ENCODE results near the gene ARID1A. TPM values are rescaled to one million over a fixed set of nuclear protein-coding genes. Genes with fewer than 3 reads are reported as not detected.

Gene ARID1A
- total RNA-seq, 1 experiment from 2014 or later, result 120 TPM

- POLR2A ChIA-PET (ENCODE audit: low non-redundant PET), result no interaction called here
- intact Hi-C loops (cut with micrococcal nuclease; ENCODE audit: unreplicated experiment), result no loop called here
- peaks cover 29% of the 10 kb centered on the region for H3K4me1 ChIP-seq (ENCODE audit: insufficient read depth, low read length, poor library complexity, severe bottlenecking)
Observed at GRCh38 chr1:26689504-26689903, 6.3 kb upstream of the ARID1A start.

GRCh38 chr1:26690157-26690556 is 5.7 kb upstream of the ARID1A start:
- TF ChIP-seq CTCF (conservative IDR thresholded peaks at IDR 0.05; ENCODE audit: low read depth, low read length) (no peak), EZH2 (IDR thresholded peaks at IDR 0.05; ENCODE audit: borderline replicate concordance, low read depth, low read length, poor library complexity, severe bottlenecking) (no peak)
- no TSS peak for BruUV-seq (replicated peaks)
- peaks cover 36% of the 10 kb centered on the region for H3K4me1 ChIP-seq (ENCODE audit: insufficient read depth, low read length, poor library complexity, severe bottlenecking)
- no peaks in the 10 kb centered on the region for H3K36me3 ChIP-seq (ENCODE audit: insufficient read depth, low read length, poor library complexity, severe bottlenecking)
- peak; percentile 15 for DNase-seq (ENCODE audit: low spot score)
- CTCF ChIA-PET, result no interaction called here
- POLR2A ChIA-PET (ENCODE audit: low non-redundant PET), result no interaction called here
- no peak overlapping the region for H3K4me3 ChIP-seq (ENCODE audit: low read depth, low read length, poor library complexity, severe bottlenecking)
- H3K9me3 ChIP-seq (ENCODE audit: low read depth, low read length, poor library complexity, severe bottlenecking), result no peaks in the 10 kb centered on the region
- intact Hi-C loops (cut with micrococcal nuclease; ENCODE audit: unreplicated experiment), result no loop called here
- no peaks in the 10 kb centered on the region for H3K27me3 ChIP-seq (replicated peaks; ENCODE audit: insufficient read depth, low read depth, low read length, poor library complexity)
- no peak overlapping the region for H3K27ac ChIP-seq (ENCODE audit: low read depth, low read length, poor library complexity, severe bottlenecking)

More at GRCh38 chr1:26689504-26689903, 6.3 kb upstream of the ARID1A start:
- CTCF ChIA-PET, result no interaction called here
- no peaks in the 10 kb centered on the region for H3K27me3 ChIP-seq (replicated peaks; ENCODE audit: insufficient read depth, low read depth, low read length, poor library complexity)
- no peak for TF ChIP-seq EZH2 (IDR thresholded peaks at IDR 0.05; ENCODE audit: borderline replicate concordance, low read depth, low read length, poor library complexity, severe bottlenecking)
- TF ChIP-seq CTCF (conservative IDR thresholded peaks at IDR 0.05; ENCODE audit: low read depth, low read length), result no peak
- DNase-seq (ENCODE audit: low spot score), result no peak
- no TSS peak for BruUV-seq (replicated peaks)
- H3K9me3 ChIP-seq (ENCODE audit: low read depth, low read length, poor library complexity, severe bottlenecking), result no peaks in the 10 kb centered on the region
- H3K4me3 ChIP-seq (ENCODE audit: low read depth, low read length, poor library complexity, severe bottlenecking), result no peak overlapping the region
- no peaks in the 10 kb centered on the region for H3K36me3 ChIP-seq (ENCODE audit: insufficient read depth, low read length, poor library complexity, severe bottlenecking)
- no peak overlapping the region for H3K27ac ChIP-seq (ENCODE audit: low read depth, low read length, poor library complexity, severe bottlenecking)

DNA sequence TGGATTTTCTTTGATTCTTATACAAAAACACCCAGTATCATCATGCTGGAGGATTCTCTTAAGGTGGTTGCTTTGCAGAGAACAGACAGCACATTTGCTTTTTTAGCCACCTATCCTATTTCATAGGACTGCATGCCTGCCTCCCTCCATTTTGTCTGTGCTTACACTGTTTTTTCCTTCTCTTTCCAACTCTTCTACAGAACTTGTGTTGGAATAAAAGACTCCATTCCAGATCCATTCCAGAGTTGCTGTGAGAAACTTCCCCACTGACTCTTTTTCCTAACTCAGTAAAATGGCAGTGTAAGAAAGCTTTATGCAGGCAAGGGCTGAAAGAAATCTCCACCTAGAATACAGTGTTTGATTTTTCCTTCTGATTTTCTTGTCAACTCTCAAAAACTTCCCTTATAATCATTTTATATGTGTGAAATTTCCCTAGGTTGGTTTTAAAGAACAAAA is 5.2 kb upstream of the ARID1A start:
- peak overlapping the region; percentile 68 for H3K27ac ChIP-seq (ENCODE audit: low read depth, low read length, poor library complexity, severe bottlenecking)
- POLR2A ChIA-PET (ENCODE audit: low non-redundant PET), result no interaction called here

More for the DNA sequence above, 5.2 kb upstream of the ARID1A start:
- intact Hi-C loops (cut with micrococcal nuclease; ENCODE audit: unreplicated experiment), result no loop called here
- H3K36me3 ChIP-seq (ENCODE audit: insufficient read depth, low read length, poor library complexity, severe bottlenecking), result no peaks in the 10 kb centered on the region
- TF ChIP-seq EZH2 (IDR thresholded peaks at IDR 0.05; ENCODE audit: borderline replicate concordance, low read depth, low read length, poor library complexity, severe bottlenecking) (no peak), CTCF (conservative IDR thresholded peaks at IDR 0.05; ENCODE audit: low read depth, low read length) (no peak)
- peak; percentile 54 for DNase-seq (ENCODE audit: low spot score)
- CTCF ChIA-PET, result no interaction called here
- H3K4me1 ChIP-seq (ENCODE audit: insufficient read depth, low read length, poor library complexity, severe bottlenecking), result peaks cover 37% of the 10 kb centered on the region
- BruUV-seq (replicated peaks), result no TSS peak
- no peaks in the 10 kb centered on the region for H3K9me3 ChIP-seq (ENCODE audit: low read depth, low read length, poor library complexity, severe bottlenecking)
- H3K4me3 ChIP-seq (ENCODE audit: low read depth, low read length, poor library complexity, severe bottlenecking), result no peak overlapping the region
- no peaks in the 10 kb centered on the region for H3K27me3 ChIP-seq (replicated peaks; ENCODE audit: insufficient read depth, low read depth, low read length, poor library complexity)

All from A673 (cell line).